ENCODE measurements around the gene ACTL10.
A peak's percentile ranks its signal among the peaks of the same experiment; 100 is the strongest.

- TF ChIP-seq POLR2A (IDR thresholded peaks at IDR 0.05; ENCODE audit: low read depth, low read length): no peak
- no peak for TF ChIP-seq CTCF (conservative IDR thresholded peaks at IDR 0.05; ENCODE audit: low read depth, low read length)
- TF ChIP-seq ELK1 (IDR thresholded peaks at IDR 0.05; ENCODE audit: borderline replicate concordance, low read depth, low read length): no peak
- no peak for TF ChIP-seq CEBPB (IDR thresholded peaks at IDR 0.05; ENCODE audit: low read depth, low read length)
- no peak for TF ChIP-seq RFX5 (IDR thresholded peaks at IDR 0.05; ENCODE audit: low read depth, low read length)
- peak; percentile 20; the same call in 1 of the 2 replicates for TF ChIP-seq MAFK (IDR thresholded peaks at IDR 0.05; ENCODE audit: low read depth, low read length)
- TF ChIP-seq RCOR1 (IDR thresholded peaks at IDR 0.05; ENCODE audit: insufficient replicate concordance, low read length): no peak
- no peak for TF ChIP-seq RAD21 (IDR thresholded peaks at IDR 0.05; ENCODE audit: low read length)
- TF ChIP-seq USF2 (IDR thresholded peaks at IDR 0.05; ENCODE audit: low read depth, low read length): no peak
- TF ChIP-seq NFE2L2 (IDR thresholded peaks at IDR 0.05; ENCODE audit: low read depth, low read length): no peak
Observed at GRCh38 chr20:33664762-33665144, 2.0 kb upstream of the ACTL10 start.
